Measurements from ENCODE around the gene TMEM9B.
"Not testable (repeated sequence)": the region's sequence is repeated elsewhere in the genome, so short reads cannot be mapped to it uniquely, and the experiment has no call there.

The TMEM9B gene

GRCh38 chr11:8971924-8972316, 7.7 kb upstream of the TMEM9B start:
- no peak for DNase-seq (ENCODE audit: low read depth)

DNA sequence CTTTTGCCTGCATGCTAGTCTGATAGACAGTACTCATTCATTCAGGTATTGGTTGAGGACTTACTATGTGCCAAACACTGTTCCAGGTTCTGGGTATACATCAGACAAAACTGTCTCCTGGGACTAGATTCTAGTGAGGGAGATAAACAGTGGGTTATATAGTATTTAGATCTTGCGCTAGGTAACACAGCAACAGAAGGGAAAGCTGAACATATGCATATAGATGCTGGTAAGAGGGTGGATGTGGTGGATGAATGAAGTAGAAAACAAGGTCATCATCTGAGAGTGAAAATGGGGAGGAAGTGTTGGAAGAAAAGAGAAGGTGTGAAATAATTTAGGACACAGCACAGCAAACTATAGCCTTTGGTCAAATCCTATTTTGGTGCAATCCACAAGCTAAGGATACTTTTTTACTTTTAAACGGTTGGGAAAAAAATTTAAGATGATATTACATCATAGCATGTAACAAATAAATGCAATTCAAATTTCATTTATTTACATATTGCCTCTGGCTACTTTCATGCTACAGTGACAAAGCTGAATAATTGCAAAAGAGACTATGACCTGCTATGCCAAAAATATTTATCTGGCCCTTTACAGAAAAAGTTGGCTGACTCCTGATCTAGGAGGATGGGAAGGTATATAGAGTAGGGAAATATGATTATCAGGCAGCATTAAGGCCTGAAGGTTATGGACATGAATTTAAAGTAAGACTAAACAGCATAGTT, 7.1 kb upstream of the TMEM9B start:
- DNase-seq (ENCODE audit: low read depth), result no peak

DNA sequence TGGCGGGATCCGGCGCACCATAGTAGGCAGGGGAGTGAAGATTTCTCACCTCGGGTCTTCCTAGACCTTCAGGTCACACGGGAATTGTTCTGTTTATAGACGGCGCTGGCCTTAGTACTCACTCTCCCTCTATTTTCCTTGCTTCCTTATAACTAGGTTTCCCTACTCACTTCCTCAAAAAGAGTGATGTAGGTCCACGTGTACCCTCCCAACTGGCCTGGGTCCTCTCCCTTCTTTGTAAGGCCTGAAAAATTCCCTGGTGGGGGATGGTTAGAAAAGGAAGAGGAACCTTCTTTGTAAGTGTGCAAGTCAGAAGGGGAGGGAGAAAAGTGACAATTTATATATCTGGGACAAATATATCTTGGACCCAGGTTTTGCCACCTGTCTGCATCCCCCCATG, 2.9 kb upstream of the TMEM9B start:
- DNase-seq (ENCODE audit: low read depth), result no peak

DNA sequence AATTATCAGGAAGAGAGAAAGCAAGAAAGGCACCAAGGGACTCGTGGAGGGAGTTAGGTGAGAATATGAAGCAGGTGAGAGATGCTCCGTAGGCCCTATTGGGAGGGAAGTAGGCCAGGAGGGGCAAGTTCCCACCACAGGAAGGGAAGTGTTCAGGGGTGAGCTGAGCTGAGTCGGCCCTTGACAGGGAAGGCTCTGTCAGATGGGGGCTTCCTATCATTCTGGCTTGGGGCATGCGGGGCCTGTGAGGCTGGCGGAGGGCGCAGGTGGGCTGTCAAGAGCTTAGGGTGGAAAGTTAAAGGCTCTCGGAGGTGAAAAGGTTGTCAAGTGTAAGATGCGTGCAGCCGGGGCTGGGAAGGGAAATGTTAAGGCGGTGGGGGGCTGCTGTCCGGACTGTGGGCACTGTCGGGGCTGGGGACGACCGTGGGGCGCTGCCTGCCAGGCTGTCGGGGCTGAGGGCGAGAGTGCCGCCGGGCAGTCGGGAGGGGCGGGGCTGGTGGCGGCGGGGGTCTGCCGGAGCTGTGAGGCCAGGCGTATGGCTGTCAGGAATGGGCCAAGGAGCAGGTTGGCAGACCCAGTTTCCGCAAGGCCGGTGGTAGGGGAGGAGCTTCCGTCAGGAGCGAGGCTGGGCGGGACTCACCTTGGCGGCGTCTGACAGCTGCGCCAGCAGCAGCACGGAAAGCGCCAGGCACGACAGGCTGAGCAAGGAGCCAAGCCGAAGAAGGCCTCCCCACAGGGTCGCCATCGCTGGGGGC, 496 bp downstream of the TMEM9B start:
- DNase-seq (ENCODE audit: low read depth), result no peak

- DNase-seq (ENCODE audit: low read depth), result no peak
Observed at GRCh38 chr11:8962841-8963240, 1.4 kb downstream of the TMEM9B start.

DNA sequence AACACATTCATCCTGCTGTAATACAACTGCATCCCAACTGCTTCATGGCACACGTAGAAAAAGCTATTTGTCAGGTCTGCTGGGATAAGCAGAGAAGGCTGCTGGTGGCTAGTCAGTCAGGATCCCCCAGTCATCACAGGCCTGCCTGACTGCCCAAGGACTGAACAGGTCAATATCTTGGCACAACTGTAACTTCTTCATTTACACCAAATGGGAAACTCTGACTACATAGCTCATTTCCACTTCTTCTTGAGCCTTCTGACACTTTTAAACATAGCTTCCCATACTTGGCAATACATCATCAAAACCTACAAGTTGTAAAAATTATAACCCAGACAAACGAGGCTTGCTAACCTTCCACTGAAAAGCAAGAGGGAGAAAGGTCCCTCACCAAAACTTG, 2.8 kb downstream of the TMEM9B start:
- no peak for DNase-seq (ENCODE audit: low read depth)

DNA sequence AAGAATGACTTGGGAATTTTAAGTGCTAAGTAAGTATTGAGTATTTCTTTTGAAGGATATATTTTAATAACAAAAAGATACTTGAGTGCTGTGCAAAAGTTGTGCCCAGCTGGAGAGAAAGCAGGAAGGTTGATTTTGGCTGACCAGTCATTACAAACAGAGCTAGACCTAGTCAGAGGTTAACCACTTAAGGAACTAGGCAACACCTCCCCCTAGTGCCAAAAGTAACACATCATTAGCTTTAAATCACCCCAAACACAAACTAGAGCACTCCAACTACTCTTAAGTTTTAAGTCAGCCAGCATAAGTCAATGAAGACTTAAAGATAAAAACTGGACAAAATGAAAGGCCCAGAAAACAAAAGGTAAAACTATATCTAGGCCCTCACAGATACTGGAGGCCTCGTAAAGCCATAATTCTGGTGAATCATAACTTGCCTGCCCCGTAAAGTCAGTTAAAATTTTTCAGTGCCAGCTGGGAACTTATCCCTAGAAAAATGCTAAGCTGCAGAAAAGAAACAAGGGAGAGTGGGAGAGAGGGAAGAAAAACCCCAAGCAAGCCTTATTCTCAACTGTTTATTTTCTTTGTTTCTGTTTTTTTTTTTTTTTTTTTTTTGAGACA, 4.6 kb downstream of the TMEM9B start:
- DNase-seq (ENCODE audit: low read depth), result peak; percentile 64

GRCh38 chr11:8956860-8957259, 7.4 kb downstream of the TMEM9B start:
- DNase-seq (ENCODE audit: low read depth), result no peak

GRCh38 chr11:8948886-8949285, 15.4 kb downstream of the TMEM9B start:
- no peak for DNase-seq (ENCODE audit: low read depth)

DNA sequence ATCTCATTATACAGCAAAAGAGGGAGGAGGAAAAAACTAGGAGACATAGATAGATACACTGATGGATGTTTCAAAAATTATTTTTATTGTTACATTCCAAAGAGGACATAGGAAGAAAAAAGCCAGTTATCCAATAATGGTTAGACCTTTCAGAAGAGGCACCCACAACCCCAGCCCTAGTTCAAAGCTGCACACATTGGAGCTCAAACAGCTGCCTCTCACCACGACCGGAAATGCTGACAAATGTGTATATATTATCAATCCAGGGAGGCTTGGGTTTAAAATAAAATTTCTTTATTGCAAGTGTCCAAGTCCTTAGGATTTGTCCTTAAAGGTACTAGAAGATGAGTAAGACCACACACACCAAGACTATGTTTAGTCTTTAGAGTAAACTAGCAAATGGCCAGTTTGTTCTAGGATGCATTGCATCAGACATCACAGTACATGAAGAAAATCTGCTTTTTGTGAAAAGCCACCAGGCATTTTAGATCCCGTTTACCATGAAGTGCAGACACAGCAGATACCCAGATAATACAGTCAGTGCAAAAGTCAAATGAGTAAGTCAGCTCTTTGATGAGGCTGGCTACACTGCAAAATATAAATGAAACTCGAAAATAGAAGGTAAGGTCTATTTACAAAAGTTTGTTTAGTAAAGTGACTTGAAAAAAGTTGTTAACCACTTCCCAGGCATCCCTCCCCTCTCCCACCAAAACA, 16.9 kb downstream of the TMEM9B start:
- no peak for DNase-seq (ENCODE audit: low read depth)

DNA sequence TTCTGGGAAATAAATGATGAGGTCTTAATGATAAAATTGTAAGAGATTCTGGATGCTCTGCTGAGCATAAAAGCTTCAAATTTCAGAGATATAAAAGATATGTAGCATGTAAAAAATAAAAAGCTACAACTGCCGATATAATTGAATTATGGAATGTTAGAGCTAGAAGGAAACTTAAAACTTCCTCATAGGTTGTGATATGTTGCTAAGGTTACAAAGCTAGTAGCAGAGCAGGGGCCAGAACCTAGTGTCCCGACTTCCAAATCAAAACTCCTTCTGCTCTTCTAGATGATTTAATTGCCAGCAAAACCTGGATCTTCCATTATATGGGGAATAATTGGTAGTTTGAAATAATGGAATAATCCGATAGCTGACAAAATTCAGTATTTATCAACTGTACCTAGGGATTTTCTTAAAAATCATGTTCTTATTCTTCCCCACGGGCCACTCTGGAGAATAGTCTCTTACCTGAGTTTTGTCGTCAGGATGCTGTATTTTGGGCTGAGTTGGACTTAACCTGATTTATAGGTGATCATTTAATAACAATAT, 21.6 kb downstream of the TMEM9B start, which contains the start of gene ASCL3:
ASCL3 (minus strand) TSS at position 499 of the 549 bp plus-strand sequence. CDS start 4,855 bp downstream, outside the sequence.
- DNase-seq (ENCODE audit: low read depth), result no peak

GRCh38 chr11:8941341-8942103, 22.7 kb downstream of the TMEM9B start:
- no peak for DNase-seq (ENCODE audit: low read depth)

DNA sequence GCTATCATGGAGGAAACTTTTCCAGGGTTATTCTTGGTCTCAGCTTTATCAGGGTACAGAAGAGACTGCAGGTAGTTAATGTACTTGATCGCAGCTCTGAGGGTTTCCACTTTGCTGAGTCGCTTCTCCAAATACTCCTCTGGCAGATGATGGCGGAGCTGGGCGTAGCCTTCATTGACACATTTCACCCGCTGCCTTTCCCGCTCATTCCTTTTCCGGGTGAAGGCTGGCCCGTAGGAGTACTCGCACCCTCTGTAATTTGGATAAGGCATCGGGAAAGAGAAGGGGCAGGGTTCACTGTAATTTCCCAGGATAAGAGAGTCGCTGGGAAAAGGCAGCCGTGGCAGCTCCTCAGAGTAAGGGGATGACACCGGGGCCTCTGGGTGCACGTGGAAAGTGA, 26.6 kb downstream of the TMEM9B start:
- DNase-seq (ENCODE audit: low read depth), result no peak

DNA sequence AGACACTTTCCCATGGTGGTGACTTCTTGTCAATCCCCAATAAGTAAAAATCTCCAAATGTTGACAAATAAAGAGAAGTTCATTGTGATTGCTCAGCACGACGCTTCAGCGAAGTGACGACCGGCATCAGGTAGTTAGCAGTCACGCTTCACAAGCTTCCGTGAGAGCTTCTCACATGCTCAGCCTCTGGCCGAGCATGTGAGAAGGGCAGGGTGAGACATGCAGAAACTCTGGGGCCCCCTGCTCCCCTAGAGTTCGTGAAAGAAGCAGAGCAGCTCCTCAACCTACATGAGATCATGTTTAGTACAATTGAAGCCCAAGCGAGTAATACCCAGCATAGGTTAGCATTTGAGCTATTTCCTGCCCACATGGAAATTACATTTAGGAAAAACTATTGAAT, 27.1 kb downstream of the TMEM9B start:
- DNase-seq (ENCODE audit: low read depth), result no peak

DNA sequence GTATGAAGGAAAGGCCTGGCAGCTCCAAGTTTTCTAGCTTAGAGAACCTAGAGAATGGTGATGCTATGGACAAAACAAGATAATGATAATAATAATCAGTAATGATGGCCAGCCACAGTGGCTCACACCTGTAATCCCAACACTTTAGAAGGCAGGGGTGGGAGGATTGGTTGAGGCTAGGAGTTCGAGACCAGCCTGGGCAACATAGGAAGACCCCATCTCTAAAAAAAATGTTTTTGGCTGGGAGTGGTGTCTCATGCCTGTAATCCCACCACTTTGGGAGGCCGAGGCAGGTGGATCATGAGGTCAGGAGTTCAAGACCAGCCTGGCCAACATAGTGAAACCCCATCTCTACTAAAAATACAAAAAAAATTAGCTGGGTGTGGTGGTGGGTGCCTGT, 28.5 kb downstream of the TMEM9B start:
- not testable (repeated sequence) for DNase-seq (ENCODE audit: low read depth)

- DNase-seq (ENCODE audit: low read depth), result no peak
Observed at GRCh38 chr11:8934742-8935488, 29.3 kb downstream of the TMEM9B start.

DNA sequence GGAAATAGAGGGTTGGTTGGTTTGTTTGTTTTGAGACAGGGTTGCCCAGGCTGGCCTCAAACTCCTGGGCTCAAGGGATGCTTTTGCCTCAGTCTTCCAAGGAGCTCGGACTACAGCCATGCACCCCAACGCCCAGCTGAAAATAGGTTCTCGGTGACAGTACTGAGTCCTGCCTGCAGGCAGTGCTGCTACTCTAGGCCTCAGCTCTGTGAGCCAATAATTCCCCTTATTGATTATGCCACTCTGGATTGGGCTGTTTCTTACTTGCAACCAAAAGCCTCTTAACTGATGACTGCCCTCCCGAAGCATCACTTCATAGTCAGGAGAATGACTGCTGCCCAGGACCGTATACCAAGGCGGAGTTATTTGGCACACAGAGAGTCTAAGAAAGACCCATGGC, 30.3 kb downstream of the TMEM9B start:
- DNase-seq (ENCODE audit: low read depth), result no peak

- no peak for DNase-seq (ENCODE audit: low read depth)
Observed at GRCh38 chr11:8932564-8933180, 31.6 kb downstream of the TMEM9B start, which contains the start of gene C11orf16. TSS of gene C11orf16 (minus strand) at chr11:8932947. CDS start at chr11:8932308, 639 bp downstream.

GRCh38 chr11:8930456-8931175, 33.6 kb downstream of the TMEM9B start:
- DNase-seq (ENCODE audit: low read depth), result no peak

All from GM04504 (cell line).